ENCODE data around the gene MYPN. TPM values are rescaled to one million over a fixed set of nuclear protein-coding genes. Genes with fewer than 3 reads are reported as not detected.
A peak's percentile ranks its signal among the peaks of the same experiment; 100 is the strongest.

Gene MYPN
- total RNA-seq, 1 donor = 1.7 TPM

GRCh38 chr10:68223535-68224165, 114.4 kb downstream of the MYPN start:
- DNase-seq (ENCODE audit: low read depth) = no peak
- H3K4me3 ChIP-seq (ENCODE audit: low read depth, low read length) = no peak overlapping the region
- TF ChIP-seq CTCF (IDR thresholded peaks at IDR 0.05; ENCODE audit: insufficient read depth, low read length) = peak; percentile 3

- no peak for TF ChIP-seq CTCF (IDR thresholded peaks at IDR 0.05; ENCODE audit: insufficient read depth, low read length)
- no peak overlapping the region for H3K4me3 ChIP-seq (ENCODE audit: low read depth, low read length)
- DNase-seq (ENCODE audit: low read depth) = no peak
These were observed 115.5 kb downstream of the MYPN start for GRCh38 chr10:68224810-68225209.

DNA sequence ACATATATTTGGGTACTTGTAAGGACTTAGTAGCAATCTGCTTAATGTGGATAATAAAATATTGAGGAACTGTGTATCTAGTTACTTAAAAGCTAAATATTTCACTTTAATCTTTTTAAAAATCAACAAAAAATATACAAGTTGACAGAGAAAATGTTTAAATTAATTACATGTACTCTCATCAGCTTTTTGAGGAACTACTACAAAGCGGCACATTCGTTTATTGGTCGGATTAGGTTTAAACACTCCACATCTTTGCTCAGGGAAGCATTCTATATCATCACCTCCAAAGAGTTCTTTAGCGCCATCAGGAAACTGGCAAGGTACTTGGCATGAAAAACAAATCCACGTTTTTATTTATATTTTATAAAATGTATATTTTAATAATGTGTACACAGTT, 121.0 kb downstream of the MYPN start:
- DNase-seq (ENCODE audit: low read depth) = no peak
- no peak overlapping the region for H3K4me3 ChIP-seq (ENCODE audit: low read depth, low read length)
- no peak for TF ChIP-seq CTCF (IDR thresholded peaks at IDR 0.05; ENCODE audit: insufficient read depth, low read length)

DNA sequence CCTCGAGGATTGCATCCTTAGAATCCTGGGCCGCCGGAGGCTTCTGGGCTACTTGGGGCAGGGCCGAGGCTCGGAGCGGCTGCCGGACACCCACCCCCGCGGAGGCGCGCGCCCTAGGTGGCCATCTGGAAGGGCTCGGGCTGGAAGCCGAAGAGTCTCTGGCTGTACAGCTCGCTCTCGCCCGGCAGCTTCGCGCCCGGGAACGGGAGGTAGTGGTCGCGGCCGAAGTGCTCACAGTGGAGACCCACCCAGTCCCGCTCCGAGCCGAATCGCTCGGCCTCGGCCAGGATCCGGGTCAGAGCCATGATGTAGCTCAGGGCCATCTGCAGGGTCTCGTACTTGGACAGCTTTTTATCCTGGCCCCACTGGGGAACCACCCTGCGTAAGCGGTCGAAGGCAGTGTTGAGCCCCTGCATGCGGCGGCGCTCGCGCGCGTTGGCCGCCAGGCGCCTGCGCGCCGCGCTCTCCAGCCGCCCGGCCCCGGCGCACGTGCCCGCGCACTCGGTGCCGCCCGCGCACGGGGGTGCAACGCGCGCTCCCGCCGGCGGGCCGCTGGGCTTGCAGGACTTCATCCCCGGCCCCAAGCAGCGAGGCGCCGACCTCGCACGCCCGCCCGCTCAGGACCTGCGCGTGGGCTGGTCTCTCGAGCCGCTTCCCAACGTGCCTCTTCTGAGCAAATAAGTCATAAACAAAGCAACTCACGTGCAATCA, 122.0 kb downstream of the MYPN start:
- DNase-seq (ENCODE audit: low read depth) = peak; percentile 53
- peak overlapping the region; percentile 74 for H3K4me3 ChIP-seq (ENCODE audit: low read depth, low read length)
- TF ChIP-seq CTCF (IDR thresholded peaks at IDR 0.05; ENCODE audit: insufficient read depth, low read length) = peak; percentile 14

DNA sequence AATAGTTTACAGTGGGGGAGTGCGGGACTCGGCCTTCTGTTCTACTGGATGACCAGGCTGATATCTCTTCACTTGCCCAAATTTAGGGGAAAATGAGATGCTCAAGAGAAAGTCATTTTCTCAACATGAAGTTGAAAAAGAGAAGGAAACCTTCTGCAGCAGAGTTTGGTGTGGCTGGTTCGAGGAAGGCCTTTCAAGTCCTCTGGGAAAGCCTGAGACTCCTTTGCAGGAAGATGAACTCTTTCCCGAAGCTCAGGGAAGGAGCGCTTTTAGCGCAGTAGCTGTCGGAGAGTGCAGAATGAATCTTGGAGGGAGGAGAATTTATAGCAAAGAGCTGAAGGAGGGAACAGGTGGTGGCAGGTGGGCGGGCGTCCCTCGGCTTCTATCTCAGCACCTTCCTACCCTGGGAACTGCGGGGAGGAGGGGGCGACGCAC, 122.5 kb downstream of the MYPN start, which contains the start of gene ATOH7:
TSS of gene ATOH7 (minus strand) at position 297 of the 435 bp plus-strand sequence. CDS start 436 bp downstream, outside the sequence.
- peak; percentile 25 for DNase-seq (ENCODE audit: low read depth)
- peak within 1 kb of the TSS; percentile 74 for H3K4me3 ChIP-seq (ENCODE audit: low read depth, low read length)
- TF ChIP-seq CTCF (IDR thresholded peaks at IDR 0.05; ENCODE audit: insufficient read depth, low read length) = no peak

DNA sequence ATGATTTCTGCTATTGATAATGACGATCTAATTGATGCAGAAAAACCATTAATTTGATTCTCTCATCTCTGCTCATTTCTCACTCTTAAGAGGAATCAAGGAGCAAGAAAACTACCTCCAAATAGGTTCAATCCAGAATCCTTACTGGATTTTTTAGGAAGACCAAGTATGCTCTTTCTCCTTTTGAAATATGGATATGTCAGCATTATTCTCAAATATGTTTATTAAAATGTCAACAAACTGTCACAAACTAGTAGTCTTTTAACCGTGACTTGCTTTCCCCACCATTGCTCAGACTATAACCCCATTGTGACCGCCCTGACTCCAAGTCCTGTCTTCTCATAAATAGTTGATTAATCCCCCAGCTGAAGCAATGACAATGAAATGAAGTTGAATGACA, 123.8 kb downstream of the MYPN start:
- no peak overlapping the region for H3K4me3 ChIP-seq (ENCODE audit: low read depth, low read length)
- DNase-seq (ENCODE audit: low read depth) = no peak
- TF ChIP-seq CTCF (IDR thresholded peaks at IDR 0.05; ENCODE audit: insufficient read depth, low read length) = no peak

Data from fibroblast of the aortic adventitia (primary cell).